NCI-H2107 (cell line): ENCODE measurements around the gene FN3K.
"Not testable (repeated sequence)": the region's sequence is repeated elsewhere in the genome, so short reads cannot be mapped to it uniquely, and the experiment has no call there.

Source experiments
- DNase-seq: peaks from one replicate; lab custom pipeline; 2025; lab: John Stamatoyannopoulos, UW

Gene FN3K

GRCh38 chr17:82737967-82738877, 2.8 kb downstream of the FN3K start:
- DNase-seq, result no peak

DNA sequence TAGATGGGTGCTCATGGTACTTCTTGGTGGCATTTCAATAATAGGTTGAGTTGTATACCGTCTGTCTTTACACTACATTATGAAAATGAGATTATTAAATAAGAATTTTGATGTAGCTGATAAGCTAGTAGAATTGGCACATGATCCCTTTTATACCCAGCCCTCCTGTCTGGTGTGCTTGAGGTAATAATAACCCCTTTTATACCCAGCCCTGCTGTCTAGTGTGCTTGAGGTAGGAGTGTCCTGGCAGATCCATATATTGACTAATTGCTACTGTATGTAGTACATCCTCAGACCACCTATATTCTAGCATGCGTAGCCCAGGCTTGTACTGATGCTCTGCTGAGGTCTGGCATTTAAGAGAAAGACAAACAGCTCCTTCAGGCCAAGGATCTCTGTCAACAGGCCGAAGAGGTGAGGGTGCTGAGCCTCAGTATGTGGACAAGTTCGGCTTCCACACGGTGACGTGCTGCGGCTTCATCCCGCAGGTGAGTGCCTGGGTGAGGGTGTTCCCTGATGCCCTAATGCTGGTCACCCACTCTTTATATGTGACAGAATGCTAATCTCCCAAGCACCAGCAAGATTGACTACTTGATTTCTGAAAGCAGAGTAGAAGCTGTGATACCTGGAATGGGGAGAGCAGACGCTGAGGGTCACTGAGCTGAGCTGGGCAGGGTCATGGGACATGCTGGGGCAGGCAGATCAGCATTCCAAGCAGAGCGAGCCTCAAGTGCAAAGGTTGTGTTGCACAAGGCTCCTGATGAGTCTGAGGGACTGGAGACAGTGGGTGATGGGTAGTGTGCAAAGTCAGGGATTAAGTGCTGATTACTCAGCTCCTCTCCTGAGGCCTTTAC, 5.7 kb downstream of the FN3K start:
- DNase-seq, result no peak

- DNase-seq, result no peak
These were observed 8.2 kb downstream of the FN3K start for GRCh38 chr17:82743344-82744219.

- not testable (repeated sequence) for DNase-seq
These were observed 9.3 kb downstream of the FN3K start for GRCh38 chr17:82744736-82745135.

GRCh38 chr17:82745524-82745923, 10.1 kb downstream of the FN3K start:
- no peak for DNase-seq

DNA sequence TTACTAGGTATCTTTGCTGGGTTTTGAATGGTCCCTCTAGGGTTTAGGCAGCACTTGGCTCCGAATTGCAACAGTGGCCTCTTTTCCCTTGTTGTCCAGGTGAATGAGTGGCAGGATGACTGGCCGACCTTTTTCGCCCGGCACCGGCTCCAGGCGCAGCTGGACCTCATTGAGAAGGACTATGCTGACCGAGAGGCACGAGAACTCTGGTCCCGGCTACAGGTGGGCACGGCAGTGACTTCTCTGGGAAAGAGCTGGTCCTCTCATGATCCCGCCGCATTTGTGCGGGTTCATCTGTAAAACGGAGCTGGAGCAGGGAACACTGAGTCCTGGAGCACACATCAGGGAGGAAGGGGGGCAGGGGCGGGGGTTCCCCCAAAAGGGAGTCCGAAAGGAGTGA, 13.3 kb downstream of the FN3K start:
- no peak for DNase-seq

DNA sequence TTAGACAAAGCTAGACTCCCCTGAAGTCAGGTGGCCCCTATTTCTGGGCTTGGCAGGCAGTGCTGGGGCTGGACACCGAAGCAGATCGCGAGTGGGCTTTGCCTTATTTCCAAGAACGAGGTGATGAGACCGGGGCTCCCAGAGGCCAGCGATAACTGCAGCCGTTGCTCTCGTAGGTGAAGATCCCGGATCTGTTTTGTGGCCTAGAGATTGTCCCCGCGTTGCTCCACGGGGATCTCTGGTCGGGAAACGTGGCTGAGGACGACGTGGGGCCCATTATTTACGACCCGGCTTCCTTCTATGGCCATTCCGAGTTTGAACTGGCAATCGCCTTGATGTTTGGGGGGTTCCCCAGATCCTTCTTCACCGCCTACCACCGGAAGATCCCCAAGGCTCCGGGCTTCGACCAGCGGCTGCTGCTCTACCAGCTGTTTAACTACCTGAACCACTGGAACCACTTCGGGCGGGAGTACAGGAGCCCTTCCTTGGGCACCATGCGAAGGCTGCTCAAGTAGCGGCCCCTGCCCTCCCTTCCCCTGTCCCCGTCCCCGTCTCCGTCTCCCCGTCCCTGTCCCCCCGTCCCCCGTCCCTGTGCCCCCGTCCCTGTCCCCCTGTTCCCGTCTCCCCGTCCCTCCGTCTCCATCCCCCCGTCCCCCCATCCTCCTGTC, 15.0 kb downstream of the FN3K start:
- DNase-seq, result no peak

DNA sequence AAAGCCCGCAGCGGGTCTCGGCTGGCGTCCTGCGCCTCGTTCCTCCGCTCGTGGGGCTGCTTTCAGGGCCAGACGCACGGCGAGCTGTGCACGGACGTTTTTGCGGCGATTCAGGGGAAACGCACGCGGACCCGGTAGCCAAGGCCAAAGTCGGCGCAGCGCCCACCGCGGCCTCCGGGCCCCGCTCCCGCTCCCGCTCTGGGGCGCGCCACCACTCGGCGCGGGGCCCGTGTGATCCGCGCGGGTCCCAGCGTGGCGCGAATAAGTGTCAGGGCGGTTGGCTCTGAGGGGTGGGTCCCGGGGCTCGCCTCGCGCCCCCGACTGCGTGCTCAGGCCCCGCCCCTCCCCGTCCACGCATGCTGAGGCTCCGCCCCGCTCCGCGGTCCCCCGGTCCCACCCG, 15.8 kb downstream of the FN3K start:
- DNase-seq, result no peak

- DNase-seq, result peak; percentile 84
These were observed 16.4 kb downstream of the FN3K start, which contains the start of gene TBCD for GRCh38 chr17:82751571-82752370. Gene TBCD (plus strand): TSS chr17:82752065. CDS start chr17:82752194, 129 bp downstream.

DNA sequence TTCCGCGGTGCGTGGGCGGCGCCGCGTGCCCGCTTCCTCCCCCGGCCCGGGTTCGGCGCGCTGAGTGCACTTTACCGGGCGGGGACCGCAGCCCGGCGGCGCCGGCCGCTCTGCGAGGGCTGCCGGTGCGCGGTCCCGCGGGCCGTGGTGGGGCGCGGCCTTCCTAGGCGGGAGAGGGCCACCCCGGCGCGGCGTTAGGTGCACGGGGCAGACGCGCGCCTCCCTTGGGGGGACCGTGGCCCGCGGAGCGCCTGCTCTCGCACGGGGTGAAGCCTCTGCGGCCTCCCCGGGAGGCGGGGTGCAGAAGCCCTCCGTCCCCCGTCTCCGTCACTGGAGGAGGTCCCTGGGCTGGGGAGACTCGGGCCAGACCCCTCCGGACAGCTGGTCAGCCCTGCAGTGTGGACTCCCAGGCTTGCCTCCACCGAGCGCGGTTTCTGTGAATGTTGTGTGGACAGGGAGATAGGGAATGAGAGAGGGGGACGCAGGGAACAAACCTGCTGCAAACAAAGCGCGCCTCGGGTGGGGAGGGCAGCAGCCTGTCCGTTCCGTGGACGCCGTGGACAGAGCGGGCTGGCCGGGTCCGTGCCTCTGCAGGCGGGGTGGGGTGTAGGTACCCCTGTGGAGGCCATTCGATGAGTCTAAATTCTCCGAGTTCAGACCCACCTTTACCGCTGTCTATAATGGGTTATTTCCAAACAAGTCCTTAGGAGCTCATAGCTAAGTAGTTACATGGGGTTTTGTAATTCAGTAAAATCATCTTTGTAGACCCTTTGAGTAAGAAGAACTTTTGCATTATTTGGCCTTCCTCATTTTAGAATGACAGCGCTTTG, 17.2 kb downstream of the FN3K start:
- DNase-seq, result no peak

GRCh38 chr17:82753201-82753464, 17.7 kb downstream of the FN3K start:
- no peak for DNase-seq

- no peak for DNase-seq
These were observed 19.1 kb downstream of the FN3K start for GRCh38 chr17:82754297-82755208.

GRCh38 chr17:82756166-82756565, 20.8 kb downstream of the FN3K start:
- no peak for DNase-seq

GRCh38 chr17:82765371-82765770, 30.0 kb downstream of the FN3K start:
- DNase-seq, result no peak

GRCh38 chr17:82767041-82767754, 31.8 kb downstream of the FN3K start:
- DNase-seq, result no peak

GRCh38 chr17:82769041-82769440, 33.6 kb downstream of the FN3K start:
- no peak for DNase-seq

DNA sequence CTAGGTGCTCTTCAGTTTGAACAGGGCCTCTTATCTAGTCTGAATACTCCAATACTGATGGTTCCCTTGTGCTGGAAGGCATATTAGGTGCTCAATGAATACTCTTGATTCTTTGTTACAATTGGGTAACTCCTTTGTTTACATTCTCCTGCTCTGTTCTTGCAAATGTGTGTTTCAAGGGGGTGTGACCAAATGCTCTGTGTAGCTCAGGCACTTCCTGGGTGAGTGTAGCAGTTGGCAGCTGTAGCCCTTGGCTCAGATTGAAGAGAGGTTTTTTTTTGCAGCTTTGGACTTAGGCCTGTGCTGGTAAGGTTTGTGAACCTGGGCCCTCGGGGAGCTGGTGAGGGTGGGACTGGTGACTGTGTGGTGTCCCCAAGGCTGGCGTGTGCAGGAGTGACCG, 36.6 kb downstream of the FN3K start:
- DNase-seq, result no peak

DNA sequence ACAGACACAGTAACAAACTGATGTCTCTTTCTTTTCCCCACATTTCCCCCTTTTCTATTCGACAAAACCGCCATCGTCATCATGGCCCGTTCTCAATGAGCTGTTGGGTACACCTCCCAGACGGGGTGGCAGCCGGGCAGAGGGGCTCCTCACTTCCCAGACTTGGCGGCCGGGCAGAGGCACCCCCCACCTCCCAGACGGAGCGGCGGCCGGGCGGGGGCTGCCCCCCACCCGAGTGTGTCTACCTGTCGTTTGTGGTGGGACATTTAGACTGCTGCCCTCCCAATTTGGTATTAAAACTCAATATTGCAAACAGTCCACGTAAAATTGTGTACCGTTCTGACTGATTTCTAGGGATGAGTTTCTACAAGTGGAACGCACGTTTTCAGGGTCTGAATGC, 39.0 kb downstream of the FN3K start:
- not testable (repeated sequence) for DNase-seq
